NCI-H2227 (cell line): ENCODE measurements around the gene CD209.
"Not testable (repeated sequence)": the region's sequence is repeated elsewhere in the genome, so short reads cannot be mapped to it uniquely, and the experiment has no call there.

Experiments used
- DNase-seq: peaks from one replicate; lab custom pipeline; 2025; ENCODE audit not compliant: unreplicated experiment; lab: John Stamatoyannopoulos, UW

Gene CD209, protein sequence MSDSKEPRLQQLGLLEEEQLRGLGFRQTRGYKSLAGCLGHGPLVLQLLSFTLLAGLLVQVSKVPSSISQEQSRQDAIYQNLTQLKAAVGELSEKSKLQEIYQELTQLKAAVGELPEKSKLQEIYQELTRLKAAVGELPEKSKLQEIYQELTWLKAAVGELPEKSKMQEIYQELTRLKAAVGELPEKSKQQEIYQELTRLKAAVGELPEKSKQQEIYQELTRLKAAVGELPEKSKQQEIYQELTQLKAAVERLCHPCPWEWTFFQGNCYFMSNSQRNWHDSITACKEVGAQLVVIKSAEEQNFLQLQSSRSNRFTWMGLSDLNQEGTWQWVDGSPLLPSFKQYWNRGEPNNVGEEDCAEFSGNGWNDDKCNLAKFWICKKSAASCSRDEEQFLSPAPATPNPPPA

DNA sequence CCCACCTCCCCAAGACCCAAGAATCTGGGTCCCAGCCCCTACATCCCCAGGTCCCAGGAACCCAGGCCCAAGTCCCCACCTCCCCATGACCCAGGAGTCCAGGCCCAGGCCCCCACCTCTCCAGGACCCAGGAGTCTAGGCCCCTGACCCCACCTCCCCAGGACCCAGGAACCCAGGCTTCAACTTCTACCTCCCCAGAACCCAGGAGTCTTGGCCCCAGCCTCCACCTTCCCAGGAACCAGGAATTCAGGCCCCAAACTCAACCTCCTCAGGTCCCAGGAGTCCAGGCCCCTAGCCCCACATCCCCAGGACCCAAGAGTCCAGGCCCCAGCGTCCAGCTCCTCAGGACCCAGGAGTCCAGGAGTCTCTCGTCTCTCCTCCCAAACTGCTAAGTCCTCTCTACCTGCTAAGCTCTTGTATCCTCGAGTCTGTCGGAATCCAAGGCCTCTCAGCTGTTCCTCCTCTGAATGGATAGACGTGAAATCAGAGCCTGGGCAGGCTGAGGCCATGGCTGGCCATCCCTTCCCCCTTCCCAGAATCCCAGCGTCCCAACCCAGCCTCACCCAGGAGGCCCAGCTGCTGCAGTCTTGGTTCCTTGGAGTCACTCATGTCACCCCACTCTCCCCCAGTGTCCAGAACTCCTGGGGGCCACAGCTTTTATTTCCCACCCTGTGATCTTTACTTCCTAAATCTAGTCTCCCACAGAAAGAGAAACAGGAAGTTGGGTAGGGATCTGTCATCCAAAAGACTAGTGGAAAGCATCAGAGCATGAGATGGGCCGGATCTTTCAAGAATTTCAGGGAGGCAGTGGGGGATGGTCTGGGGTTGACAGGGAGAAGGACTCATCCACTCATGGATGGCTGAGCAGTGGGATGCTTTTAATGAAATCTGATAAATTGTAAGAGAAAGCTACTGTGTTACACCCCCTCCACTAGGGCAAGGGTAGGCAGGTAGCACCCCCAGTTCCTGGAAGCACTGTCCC, at the start of gene CD209:
TSS of gene CD209 (minus strand) at position 632 of the 982 bp plus-strand sequence. CDS start at position 609, 23 bp downstream.
- DNase-seq: no peak

DNA sequence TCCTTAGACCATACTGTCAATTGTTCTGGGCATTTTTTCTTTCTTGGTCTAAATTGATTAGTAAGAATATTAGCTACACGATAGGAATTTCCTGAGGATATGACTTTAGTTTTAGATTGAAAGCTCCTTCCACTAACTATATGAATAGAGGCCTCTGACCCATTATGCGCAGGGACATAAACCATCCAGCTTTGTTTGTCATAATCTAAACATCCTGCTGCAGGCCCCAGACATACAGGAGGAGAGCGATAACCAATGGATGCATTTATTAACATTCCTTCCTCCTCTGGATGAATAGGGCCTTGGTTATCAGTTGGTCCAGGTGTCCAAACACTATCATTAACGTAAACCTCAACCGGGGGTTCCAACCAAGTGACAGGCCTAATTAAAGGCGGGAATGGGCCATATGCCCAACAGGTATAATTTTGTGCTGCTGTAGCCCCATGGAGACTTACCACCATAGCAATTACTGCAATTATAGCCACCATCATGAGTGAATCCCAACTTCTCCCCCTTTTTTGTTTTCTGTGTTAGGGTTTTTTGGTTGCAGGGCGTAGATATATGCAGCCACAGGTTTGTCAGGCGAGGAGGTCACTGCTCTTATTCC, 48.3 kb upstream of the CD209 start:
- peak; percentile 82 for DNase-seq

DNA sequence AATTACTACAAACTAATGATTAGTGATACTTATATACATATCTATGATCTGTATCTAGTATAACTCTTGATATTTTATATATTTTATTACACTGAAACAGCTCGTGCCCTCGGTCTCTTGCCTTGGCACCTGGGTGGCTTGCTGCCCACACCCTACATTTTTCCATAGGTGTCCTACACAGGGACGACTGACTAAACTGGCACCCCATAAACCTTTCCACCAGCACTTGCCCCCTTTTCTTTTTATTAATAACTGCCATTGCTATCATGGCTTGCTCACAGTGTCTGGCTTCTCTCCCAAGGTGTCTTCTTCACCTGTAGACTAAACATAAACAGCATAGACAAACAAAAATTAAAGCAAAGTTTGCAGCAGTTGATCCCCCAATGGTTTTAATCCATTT, 46.2 kb upstream of the CD209 start:
- DNase-seq: no peak

DNA sequence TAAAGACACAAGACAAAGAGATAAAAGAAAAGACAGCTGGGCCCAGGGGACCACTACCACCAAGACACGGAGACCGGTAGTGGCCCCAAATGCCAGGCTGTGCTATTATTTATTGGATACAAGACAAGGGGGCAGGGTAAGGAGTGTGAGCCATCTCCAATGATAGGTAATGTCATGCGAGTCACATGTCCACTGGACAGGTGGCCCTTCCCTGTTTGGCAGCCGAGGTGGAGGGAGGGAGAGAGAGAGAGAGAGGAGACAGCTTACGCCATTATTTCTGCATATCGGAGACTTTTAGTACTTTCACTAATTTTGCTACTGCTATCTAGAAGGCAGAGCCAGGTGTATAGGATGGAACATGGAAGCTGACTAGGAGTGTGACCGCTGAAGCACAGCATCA, 45.4 kb upstream of the CD209 start:
- DNase-seq: not testable (repeated sequence)

DNA sequence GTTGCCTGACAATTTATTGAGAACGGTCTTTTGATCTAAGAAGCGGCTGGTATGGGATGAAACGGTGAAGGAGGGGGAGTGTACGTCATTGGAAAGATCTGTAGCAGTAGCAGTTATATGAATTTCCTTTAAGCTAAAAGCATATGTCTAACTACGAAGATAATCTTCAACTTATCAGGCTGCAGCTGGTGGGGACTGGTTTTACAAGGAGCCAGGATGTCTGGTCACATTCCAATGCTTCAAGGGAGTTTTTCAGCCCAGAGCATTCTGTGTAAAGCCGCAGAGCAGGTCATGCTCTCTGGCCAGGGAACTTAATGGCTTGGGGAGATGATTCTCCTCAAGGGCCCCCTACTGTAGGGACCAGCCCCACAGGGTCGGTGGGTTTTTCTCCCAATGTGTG, 44.9 kb upstream of the CD209 start:
- DNase-seq: no peak

DNA sequence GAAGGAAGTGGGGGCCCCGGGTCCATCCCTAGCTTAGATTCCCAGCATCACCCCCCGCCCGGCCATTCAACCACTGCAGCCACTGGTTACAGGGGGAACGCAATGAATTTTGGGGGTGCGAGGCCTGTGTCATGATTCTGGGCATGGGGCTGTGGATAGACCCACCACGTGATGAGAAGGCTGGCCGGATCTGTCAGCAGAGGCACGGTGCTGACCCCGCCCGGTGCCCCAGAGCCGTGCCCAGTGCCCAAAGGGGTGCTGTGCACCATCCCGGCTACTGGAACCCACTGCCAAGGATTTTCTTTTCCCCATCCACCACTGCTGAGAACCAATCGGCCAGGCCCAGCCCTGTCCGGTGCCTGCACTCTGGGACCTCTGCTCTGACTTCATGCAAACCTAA, 43.1 kb upstream of the CD209 start:
- no peak for DNase-seq

DNA sequence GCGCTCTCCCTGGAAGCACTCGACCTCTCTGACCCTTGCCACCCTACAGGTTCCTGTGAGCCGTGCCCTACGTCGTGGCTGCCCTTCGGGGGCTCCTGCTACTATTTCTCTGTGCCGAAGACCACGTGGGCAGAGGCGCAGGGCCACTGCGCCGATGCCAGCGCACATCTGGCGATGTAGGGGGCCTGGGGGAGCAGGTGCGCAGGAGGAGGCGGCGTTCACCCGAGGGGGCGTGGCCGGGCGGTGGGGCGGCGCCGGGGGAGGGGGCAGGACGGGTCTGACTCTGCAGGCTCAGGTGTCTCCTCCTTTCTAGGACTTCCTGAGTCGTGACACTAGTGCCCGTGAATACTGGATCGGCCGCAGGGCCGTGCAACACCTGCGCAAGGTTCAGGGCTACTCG, 42.1 kb upstream of the CD209 start:
- DNase-seq: peak; percentile 23

DNA sequence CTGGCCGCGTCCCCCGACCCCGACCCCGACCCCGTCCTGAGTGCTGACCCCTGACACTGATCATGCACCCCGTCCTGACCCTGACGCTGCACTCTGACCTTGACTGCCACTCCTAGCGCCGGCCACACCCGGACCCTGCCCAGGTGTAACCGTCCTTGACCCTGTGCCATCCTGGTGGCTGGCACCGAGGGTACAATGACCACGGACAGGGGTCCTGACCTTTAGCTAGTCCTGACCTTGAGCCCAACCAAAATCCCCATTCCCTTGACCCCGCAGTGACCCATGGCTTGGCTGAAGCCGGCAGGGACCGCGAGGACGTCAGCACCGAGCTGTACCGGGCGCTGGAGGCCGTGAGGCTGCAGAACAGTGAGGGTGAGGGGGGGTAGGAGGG, 41.6 kb upstream of the CD209 start:
- DNase-seq: no peak

DNA sequence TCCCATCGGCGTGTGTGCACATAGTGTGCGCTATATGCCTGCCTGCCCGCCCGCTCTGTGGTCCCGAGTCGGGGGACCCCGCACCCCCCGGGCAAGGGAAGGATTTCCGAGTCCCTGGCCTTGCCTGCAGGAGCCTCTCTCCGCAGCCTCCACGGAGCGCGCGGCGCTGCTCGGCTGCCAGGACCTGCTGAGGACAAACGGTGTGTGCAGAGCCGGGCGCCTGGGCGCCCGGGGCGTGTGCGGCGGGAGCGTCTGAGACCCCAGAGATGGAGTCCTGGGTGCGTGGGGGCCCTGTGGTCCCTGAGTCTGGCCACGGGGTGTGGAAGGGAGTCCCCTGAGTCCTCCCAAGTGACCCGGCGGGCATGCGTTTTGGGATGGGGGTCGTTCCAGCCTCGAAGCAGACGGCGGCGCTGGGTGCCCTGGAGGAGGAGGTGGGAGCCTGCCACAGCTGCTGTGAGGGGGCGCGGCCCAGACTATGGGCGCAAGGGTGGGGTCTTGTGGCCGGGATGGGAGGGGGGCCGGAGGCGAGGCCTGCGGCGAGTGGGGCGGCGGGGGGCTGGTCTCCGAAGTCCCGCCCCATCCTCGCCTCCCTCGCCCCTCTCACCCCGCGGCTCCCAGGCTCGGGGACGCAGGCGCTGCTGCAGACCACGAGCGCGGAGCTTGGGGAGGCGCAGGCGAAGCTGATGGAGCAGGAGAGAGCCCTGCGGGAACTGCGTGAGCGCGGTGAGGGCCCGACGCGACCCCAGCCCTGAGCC, 41.0 kb upstream of the CD209 start:
- DNase-seq: no peak

DNA sequence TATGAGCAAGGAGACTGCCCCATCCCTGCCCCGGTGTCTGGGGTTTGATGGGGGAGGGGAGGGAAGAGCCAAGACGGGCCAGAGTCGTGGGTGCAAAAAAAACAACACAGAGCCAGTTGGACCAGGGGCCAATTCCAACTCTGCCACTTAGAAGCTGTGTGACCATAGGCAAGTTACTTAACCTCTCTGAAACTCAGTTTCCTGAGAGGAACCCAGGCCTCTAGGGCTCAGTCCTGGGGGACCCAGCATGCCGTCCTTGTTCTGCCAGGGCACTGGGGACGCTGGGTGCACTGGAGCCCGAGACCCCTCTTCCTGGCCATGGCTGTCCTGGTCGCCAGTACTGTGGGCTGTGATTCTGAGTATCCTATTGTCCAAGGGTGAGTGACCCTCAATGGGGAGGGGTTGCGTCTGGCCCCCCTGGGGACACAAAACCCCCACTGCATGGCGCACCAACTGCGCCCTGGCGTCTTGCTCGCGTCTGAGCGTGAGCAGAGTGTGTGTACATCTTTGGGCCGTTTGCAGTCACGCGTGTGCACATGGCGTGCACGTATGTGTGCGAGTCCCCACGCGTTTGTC, 40.4 kb upstream of the CD209 start:
- DNase-seq: no peak

DNA sequence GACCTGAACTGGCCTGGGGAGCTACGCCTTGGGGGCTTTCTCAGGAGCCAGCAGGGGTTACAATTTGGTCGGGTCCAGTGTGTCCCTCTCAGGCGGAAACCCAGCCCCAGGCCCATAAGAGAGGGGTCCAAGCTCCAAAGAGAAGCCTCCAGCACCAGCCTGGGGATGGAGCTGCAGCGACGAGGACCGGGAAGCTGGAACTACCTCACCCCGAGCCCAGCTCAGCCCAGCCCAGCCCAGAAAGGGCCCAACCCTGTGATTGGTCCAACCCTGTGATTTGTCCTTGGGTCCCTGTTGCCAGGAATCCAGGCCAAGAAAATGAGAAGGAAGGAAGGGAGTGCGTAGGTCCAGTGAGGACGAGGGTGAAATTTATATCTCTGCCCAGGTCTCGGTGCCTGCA, 39.8 kb upstream of the CD209 start:
- no peak for DNase-seq

DNA sequence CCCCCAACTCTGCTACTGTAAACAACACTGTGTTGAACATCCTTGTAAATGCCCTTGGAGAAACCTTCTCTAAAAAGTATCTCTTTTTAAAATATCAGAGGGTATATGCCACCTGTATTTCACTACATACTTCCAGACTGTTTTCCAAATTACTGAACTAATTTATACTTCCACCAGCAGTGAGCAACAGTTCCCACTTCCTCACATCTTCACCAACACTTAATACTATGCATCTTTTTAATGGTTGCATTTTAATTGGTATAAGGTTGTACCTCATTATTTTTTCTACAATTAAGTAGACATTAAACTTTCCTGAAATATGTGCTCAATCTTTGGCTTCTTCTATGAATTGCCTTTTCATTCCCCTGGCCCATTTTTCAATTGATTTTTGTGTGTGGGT, 37.5 kb upstream of the CD209 start:
- DNase-seq: no peak

DNA sequence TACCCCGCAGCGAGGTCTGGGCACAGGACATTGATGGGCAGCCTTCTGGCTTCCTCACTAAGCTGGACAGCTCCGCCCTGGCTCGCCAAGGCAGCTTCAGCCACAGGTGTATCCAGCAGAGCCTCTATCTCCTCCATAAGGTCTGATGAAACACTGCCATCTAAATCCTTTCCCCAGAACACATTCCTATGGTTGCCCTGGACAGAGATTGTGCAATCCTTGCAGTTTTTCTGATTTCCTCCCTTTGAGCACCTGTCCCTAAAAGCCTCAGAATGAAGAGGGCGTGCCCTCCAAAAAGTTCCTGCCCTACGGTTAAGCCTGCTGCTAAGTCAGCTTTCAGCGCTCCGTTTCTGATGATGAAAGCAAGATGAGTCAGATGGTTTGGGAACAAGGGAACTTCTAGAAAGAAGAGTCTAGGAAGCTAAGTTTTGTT, 36.7 kb upstream of the CD209 start:
- no peak for DNase-seq

DNA sequence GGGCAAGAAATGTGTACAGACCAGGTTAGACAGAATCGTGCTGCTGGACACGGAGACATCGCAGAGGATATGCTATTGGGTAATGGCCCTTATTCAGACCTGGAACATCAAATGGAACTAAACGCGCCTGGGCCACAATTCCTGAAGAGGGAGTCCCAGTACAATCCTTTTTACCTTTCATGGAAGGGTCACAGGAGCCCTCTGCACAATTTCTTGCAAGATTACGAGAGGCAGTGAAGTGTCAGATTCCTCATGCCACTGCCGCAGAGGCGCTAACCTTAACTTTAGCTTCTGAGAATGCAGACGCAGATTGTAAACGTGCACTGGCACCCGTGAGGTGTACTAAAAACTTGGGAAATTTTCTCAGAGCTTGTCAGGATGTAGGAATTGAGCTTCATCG, 33.8 kb upstream of the CD209 start:
- no peak for DNase-seq

DNA sequence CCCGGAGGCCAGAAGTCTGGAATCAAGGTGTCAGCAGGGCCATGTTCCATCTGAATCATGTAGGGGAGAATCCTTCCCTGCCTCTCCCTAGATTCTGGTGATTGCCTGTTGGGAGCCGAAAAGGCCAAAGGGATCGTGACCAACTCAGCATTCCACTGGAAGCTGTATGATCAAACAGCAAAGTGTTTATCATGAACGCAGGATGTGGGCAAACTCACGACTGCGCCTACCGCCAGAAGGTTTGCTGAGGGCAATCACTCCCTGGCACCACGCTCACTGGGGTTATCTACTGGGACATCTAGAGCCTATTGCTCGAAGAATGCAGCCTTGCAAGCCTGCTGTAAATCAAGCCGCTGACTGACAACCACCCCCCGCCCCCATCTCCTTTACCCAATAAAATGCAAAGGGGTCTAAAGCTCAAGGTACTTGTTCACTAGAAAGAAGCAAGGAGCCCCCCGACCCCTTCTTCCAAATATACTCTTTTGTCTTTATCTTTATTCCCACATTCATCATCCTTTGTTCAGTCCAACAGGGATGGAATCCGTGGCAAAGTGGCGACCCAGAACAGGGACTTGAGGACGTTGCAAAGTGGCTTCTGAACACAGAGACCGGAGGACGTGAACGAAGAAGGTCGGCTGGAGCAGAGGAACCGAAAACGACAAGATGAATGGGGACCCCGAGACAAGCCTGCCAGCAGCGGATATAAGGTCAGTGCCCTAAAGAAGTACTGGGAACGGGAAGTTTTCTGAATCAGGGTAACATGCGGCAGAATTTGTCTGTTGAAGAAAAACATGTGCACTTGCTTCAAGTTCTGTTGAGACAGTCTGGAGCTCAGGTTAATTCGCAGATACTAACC, 32.5 kb upstream of the CD209 start:
- DNase-seq: peak; percentile 19

DNA sequence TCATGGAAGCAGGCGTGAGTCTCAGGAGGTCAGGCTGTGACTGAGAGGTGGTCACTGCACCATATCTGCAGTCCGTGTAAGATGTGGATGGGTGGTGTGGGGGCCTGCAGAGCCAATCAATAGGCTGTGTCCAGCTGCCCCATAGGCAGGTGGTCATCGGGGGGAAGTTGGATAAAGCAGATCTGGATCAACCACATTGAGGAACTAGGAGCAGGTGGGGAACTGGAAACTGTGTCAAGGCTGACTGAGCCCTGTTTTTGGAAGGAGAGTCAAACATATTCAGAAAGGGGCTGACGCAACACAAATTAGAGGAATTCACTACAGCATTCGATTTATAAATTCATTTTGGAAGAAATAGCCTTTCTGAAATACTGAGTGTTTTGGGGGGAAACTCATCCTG, 30.7 kb upstream of the CD209 start:
- DNase-seq: no peak

DNA sequence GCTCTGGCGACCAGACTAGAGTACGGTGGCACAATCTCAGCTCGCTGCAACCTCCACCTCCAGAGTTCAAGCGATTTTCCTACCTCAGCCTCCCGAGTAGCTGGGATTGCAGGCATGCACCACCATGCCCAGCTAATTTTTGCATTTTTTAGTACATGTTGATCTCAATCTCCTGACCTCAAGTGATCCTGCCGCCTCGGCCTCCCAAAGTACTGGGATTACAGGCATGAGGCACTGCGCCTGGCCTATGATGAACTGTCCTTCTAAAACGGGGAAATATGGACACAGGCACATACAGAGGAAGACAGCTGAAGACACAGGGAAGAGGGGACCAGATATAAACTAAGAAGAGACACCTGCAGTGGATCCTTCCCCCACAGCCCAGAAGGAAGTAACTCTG, 28.4 kb upstream of the CD209 start:
- no peak for DNase-seq

DNA sequence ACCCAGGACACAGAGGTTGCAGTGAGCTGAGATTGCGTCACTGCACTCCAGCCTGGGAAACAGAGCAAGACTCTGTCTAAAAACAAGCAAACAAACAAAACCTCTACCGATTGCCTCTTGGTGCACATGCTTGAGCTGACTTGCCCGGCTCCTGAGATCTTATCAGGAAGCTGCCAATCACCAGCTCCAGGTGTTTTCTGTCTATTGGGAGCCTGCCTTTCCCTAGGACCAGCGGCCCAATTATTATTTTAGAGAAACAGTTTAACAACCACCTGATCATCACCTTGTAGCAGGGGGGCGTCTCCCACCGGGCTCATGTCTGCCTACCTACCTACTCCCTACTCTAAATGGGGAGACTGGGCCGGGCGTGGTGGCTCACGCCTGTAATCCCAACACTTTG, 26.5 kb upstream of the CD209 start:
- no peak for DNase-seq

DNA sequence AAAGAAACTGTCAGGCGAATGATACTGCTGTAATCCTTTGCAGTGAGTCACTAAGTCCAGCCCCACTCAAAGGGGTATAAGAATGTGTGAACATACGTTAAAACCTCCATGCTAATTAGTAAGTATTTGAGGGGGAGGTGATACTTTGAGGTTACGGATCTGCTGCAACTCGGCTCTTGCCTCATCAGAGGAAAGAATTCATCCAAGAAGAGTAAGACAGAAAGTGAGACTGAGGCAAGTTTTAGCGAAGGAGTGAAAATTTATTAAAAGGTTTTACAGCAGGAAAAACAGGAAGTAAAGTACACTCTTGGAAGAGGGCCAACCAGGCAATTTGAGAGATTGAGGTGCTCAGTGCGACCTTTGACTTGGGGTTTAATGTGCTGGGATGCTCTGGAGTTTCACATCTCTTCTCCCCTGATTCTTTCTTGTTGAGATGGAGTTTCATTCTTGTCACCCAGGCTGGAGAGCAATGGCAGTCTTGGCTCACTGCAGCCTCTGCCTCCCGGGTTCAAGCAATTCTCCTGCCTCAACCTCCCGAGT, 25.5 kb upstream of the CD209 start:
- DNase-seq: no peak
